HS-27A (cell line): ENCODE measurements around the gene OOSP2.
"Not testable (repeated sequence)": the region's sequence is repeated elsewhere in the genome, so short reads cannot be mapped to it uniquely, and the experiment has no call there.

Experiments
- DNase-seq: peaks from one replicate; pipeline ENCODE4 v3.0.0-alpha.2; 2012; ENCODE audit warnings: low read depth, missing footprints

The OOSP2 gene

GRCh38 chr11:60040109-60040508, at the start of gene OOSP2:
TSS of gene OOSP2 (plus strand) at chr11:60040409. CDS start at chr11:60040460, 51 bp downstream.
- DNase-seq, result no peak

- no peak for DNase-seq
These were observed 49.8 kb upstream of the OOSP2 start for GRCh38 chr11:59990421-59990820.

GRCh38 chr11:59992425-59992824, 47.8 kb upstream of the OOSP2 start:
- DNase-seq, result no peak

GRCh38 chr11:59997800-59998199, 42.4 kb upstream of the OOSP2 start:
- DNase-seq, result no peak

- DNase-seq, result no peak
These were observed 40.5 kb upstream of the OOSP2 start for GRCh38 chr11:59999691-60000090.

GRCh38 chr11:60003729-60004128, 36.5 kb upstream of the OOSP2 start:
- DNase-seq, result no peak

- DNase-seq, result no peak
These were observed 34.8 kb upstream of the OOSP2 start for GRCh38 chr11:60005360-60005759.

- no peak for DNase-seq
These were observed 23.3 kb upstream of the OOSP2 start, which contains the start of gene OOSP4B for GRCh38 chr11:60016881-60017280. TSS of gene OOSP4B (plus strand) at chr11:60017181.

GRCh38 chr11:60018058-60018457, 22.2 kb upstream of the OOSP2 start:
- DNase-seq, result no peak

- not testable (repeated sequence) for DNase-seq
These were observed 19.8 kb upstream of the OOSP2 start for GRCh38 chr11:60020376-60020775.

GRCh38 chr11:60029015-60029632, 11.1 kb upstream of the OOSP2 start:
- no peak for DNase-seq

GRCh38 chr11:60050422-60050821, 10.2 kb downstream of the OOSP2 start:
- not testable (repeated sequence) for DNase-seq

GRCh38 chr11:60050839-60051238, 10.6 kb downstream of the OOSP2 start:
- DNase-seq, result not testable (repeated sequence)

GRCh38 chr11:60056349-60056969, 16.2 kb downstream of the OOSP2 start, which contains the start of gene MS4A3:
TSS of gene MS4A3 (plus strand) at chr11:60056665. CDS start at chr11:60061161, 4,496 bp downstream.
- no peak for DNase-seq

GRCh38 chr11:60059052-60059451, 18.8 kb downstream of the OOSP2 start:
- DNase-seq, result no peak

GRCh38 chr11:60059521-60060240, 19.5 kb downstream of the OOSP2 start:
- DNase-seq, result no peak

GRCh38 chr11:60064111-60064510, 23.9 kb downstream of the OOSP2 start:
- DNase-seq, result no peak

GRCh38 chr11:60065801-60066200, 25.6 kb downstream of the OOSP2 start:
- DNase-seq, result no peak

GRCh38 chr11:60069450-60069849, 29.2 kb downstream of the OOSP2 start:
- DNase-seq, result no peak

GRCh38 chr11:60071644-60072043, 31.4 kb downstream of the OOSP2 start:
- not testable (repeated sequence) for DNase-seq

GRCh38 chr11:60077216-60077817, 37.1 kb downstream of the OOSP2 start:
- DNase-seq, result no peak

- DNase-seq, result no peak
These were observed 37.8 kb downstream of the OOSP2 start for GRCh38 chr11:60077981-60078380.

- no peak for DNase-seq
These were observed 38.5 kb downstream of the OOSP2 start for GRCh38 chr11:60078745-60079144.
